NOMO-1 treated with DMSO at 0.1 percent for 48 hours (cell line): ENCODE data around the gene FLYWCH1.
"Not testable (repeated sequence)": the region's sequence is repeated elsewhere in the genome, so short reads cannot be mapped to it uniquely, and the experiment has no call there.

Experiments
- DNase-seq: peaks from one replicate; lab custom pipeline; 2025; ENCODE audit not compliant: unreplicated experiment; lab: John Stamatoyannopoulos, UW

FLYWCH1 gene

GRCh38 chr16:2926650-2926999 lies 14.9 kb downstream of the FLYWCH1 start:
- no peak for DNase-seq

- peak; percentile 79 for DNase-seq
Measured at GRCh38 chr16:2927010-2927646, 15.4 kb downstream of the FLYWCH1 start.

GRCh38 chr16:2928151-2928550 lies 16.4 kb downstream of the FLYWCH1 start:
- not testable (repeated sequence) for DNase-seq

- no peak for DNase-seq
Measured at GRCh38 chr16:2928796-2929195, 17.1 kb downstream of the FLYWCH1 start.

- DNase-seq, result no peak
Measured at GRCh38 chr16:2929693-2930092, 18.0 kb downstream of the FLYWCH1 start.

GRCh38 chr16:2930236-2930635 lies 18.5 kb downstream of the FLYWCH1 start:
- no peak for DNase-seq

- not testable (repeated sequence) for DNase-seq
Measured at GRCh38 chr16:2931231-2931914, 19.6 kb downstream of the FLYWCH1 start.

GRCh38 chr16:2933136-2933535 lies 21.4 kb downstream of the FLYWCH1 start:
- DNase-seq, result no peak

- no peak for DNase-seq
Measured at GRCh38 chr16:2933701-2934100, 22.0 kb downstream of the FLYWCH1 start.

- DNase-seq, result no peak
Measured at GRCh38 chr16:2934450-2934849, 22.7 kb downstream of the FLYWCH1 start.

GRCh38 chr16:2936436-2937011 lies 24.8 kb downstream of the FLYWCH1 start:
- DNase-seq, result no peak

GRCh38 chr16:2937170-2937569 lies 25.4 kb downstream of the FLYWCH1 start:
- DNase-seq, result no peak

- DNase-seq, result no peak
Measured at GRCh38 chr16:2938206-2938605, 26.5 kb downstream of the FLYWCH1 start.

- no peak for DNase-seq
Measured at GRCh38 chr16:2939968-2940367, 28.2 kb downstream of the FLYWCH1 start.

- DNase-seq, result no peak
Measured at GRCh38 chr16:2942045-2942444, 30.3 kb downstream of the FLYWCH1 start.

GRCh38 chr16:2943716-2944115 lies 32.0 kb downstream of the FLYWCH1 start:
- not testable (repeated sequence) for DNase-seq

GRCh38 chr16:2946649-2947048 lies 34.9 kb downstream of the FLYWCH1 start:
- no peak for DNase-seq

- no peak for DNase-seq
Measured at GRCh38 chr16:2948807-2949704, 37.3 kb downstream of the FLYWCH1 start.

GRCh38 chr16:2949705-2950352 lies 38.1 kb downstream of the FLYWCH1 start:
- DNase-seq, result no peak

GRCh38 chr16:2950353-2950724 lies 38.6 kb downstream of the FLYWCH1 start:
- DNase-seq, result no peak

GRCh38 chr16:2950773-2951172 lies 39.0 kb downstream of the FLYWCH1 start:
- no peak for DNase-seq
